GM23338 (cell line): Measurements from ENCODE around the gene ZNF20. TPM values are rescaled to one million over a fixed set of nuclear protein-coding genes. Genes with fewer than 3 reads are reported as not detected.

Source experiments
- ATAC-seq: fragments of 200-7000 bp; cut with Tn5 transposase; 3 replicates; pipeline ENCODE4 v1.9.1; 2020
- DNase-seq: peaks from one replicate; pipeline ENCODE4 v3.0.0-alpha.2; 2015; ENCODE audit warnings: low spot score
- H2AFZ ChIP-seq: fragments of 200-600 bp; sonication (generic); 2 replicates; pipeline ENCODE4 v1.8.0; 2016; ENCODE audit warnings: antibody characterized with exemption, mild to moderate bottlenecking, moderate library complexity
- H3F3A ChIP-seq: fragments of 200-600 bp; sonication (generic); replicated peaks from 2 replicates; pipeline ENCODE4 v1.8.0; 2017; ENCODE audit warnings: antibody characterized with exemption, mixed run types, low read depth
- H3K27ac ChIP-seq: fragments of 200-600 bp; sonication (generic); 2 replicates; pipeline ENCODE4 v1.6.1; 2016; ENCODE audit warnings: low read depth
- H3K27me3 ChIP-seq: fragments of 200-600 bp; sonication (generic); 2 replicates; pipeline ENCODE4 v1.8.0; 2016; ENCODE audit warnings: mild to moderate bottlenecking, mixed run types, moderate library complexity; ENCODE audit not compliant: insufficient read depth
- H3K36me3 ChIP-seq: fragments of 200-600 bp; sonication (generic); 2 replicates; pipeline ENCODE4 v1.8.0; 2016; ENCODE audit warnings: mild to moderate bottlenecking; ENCODE audit not compliant: insufficient read depth
- H3K4me1 ChIP-seq: fragments of 200-600 bp; sonication (generic); 2 replicates; pipeline ENCODE4 v1.8.0; 2016; ENCODE audit warnings: mild to moderate bottlenecking, moderate library complexity; ENCODE audit not compliant: insufficient read depth
- H3K4me2 ChIP-seq: fragments of 200-600 bp; sonication (generic); 2 replicates; pipeline ENCODE4 v1.7.1; 2017; ENCODE audit warnings: mixed run types
- H3K4me3 ChIP-seq: fragments of 200-600 bp; sonication (generic); 2 replicates; pipeline ENCODE4 v1.6.1; 2016; ENCODE audit warnings: mixed run types
- H3K79me2 ChIP-seq: fragments of 200-600 bp; sonication (generic); replicated peaks from 2 replicates; pipeline ENCODE4 v1.8.0; 2017; ENCODE audit warnings: mild to moderate bottlenecking; ENCODE audit not compliant: insufficient read depth
- H3K9me2 ChIP-seq: fragments of 200-600 bp; sonication (generic); 2 replicates; pipeline ENCODE4 v1.8.0; 2017; ENCODE audit not compliant: insufficient read depth
- H4K20me1 ChIP-seq: fragments of 200-600 bp; sonication (generic); replicated peaks from 2 replicates; pipeline ENCODE4 v1.8.0; 2017; ENCODE audit warnings: mild to moderate bottlenecking; ENCODE audit not compliant: insufficient read depth
- H3K27ac Mint-ChIP-seq: 2 replicates; pipeline ENCODE4 v1.8.0; 2020; ENCODE audit warnings: inconsistent platforms, mild to moderate bottlenecking, moderate library complexity, mixed read lengths
- H3K27me3 Mint-ChIP-seq: 3 replicates; pipeline ENCODE4 v1.8.0; 2022; ENCODE audit warnings: low read depth, mild to moderate bottlenecking, moderate library complexity, mixed read lengths, inconsistent platforms; ENCODE audit not compliant: insufficient read depth, poor library complexity
- H3K36me3 Mint-ChIP-seq: 3 replicates; pipeline ENCODE4 v1.8.0; 2021; ENCODE audit warnings: low read depth, mild to moderate bottlenecking, inconsistent platforms, moderate library complexity, mixed read lengths
- H3K4me1 Mint-ChIP-seq: 3 replicates; pipeline ENCODE4 v1.8.0; 2020; ENCODE audit warnings: mild to moderate bottlenecking, inconsistent platforms, mixed read lengths
- H3K4me3 Mint-ChIP-seq: 3 replicates; pipeline ENCODE4 v1.8.0; 2021; ENCODE audit warnings: moderate library complexity, mild to moderate bottlenecking, inconsistent platforms, mixed read lengths
- H3K9me3 Mint-ChIP-seq: 3 replicates; pipeline ENCODE4 v1.8.0; 2020; ENCODE audit warnings: moderate library complexity, mild to moderate bottlenecking, inconsistent platforms, mixed read lengths
- CREB1 ChIP-seq: fragments of 250-450 bp; sonication (Bioruptor Pico); IDR thresholded peaks from 2 replicates; pipeline ENCODE4 v1.5.0; 2020; ENCODE audit warnings: low read depth, mild to moderate bottlenecking, moderate library complexity
- ETS1 ChIP-seq: IDR thresholded peaks from 2 replicates; pipeline ENCODE4 v1.6.1; 2016; ENCODE audit warnings: antibody characterized with exemption
- EZH2 ChIP-seq: fragments of 200-600 bp; sonication (generic); IDR thresholded peaks from one replicate; pipeline ENCODE4 v1.8.0; 2017; ENCODE audit warnings: antibody characterized with exemption, mild to moderate bottlenecking, low read depth; ENCODE audit not compliant: unreplicated experiment
- EZH2phosphoT487 ChIP-seq: fragments of 200-600 bp; sonication (generic); IDR thresholded peaks from one replicate; pipeline ENCODE4 v1.8.1; 2018; ENCODE audit warnings: antibody characterized with exemption; ENCODE audit not compliant: unreplicated experiment
- JUNB ChIP-seq: IDR thresholded peaks from one replicate; pipeline ENCODE4 v1.6.1; 2016; ENCODE audit warnings: antibody characterized with exemption; ENCODE audit not compliant: unreplicated experiment
- NANOG ChIP-seq: IDR thresholded peaks from 2 replicates; pipeline ENCODE4 v1.6.1; 2016; ENCODE audit warnings: antibody characterized with exemption, borderline replicate concordance
- POLR2AphosphoS5 ChIP-seq: IDR thresholded peaks from 2 replicates; pipeline ENCODE4 v1.6.1; 2016; ENCODE audit warnings: antibody characterized with exemption, low read depth
- STAT1 ChIP-seq: IDR thresholded peaks from one replicate; pipeline ENCODE4 v1.6.1; 2016; ENCODE audit warnings: antibody characterized with exemption; ENCODE audit not compliant: unreplicated experiment
- ZNF114 ChIP-seq: fragments of 250-450 bp; sonication (Bioruptor Pico); IDR thresholded peaks from 2 replicates; pipeline ENCODE4 v1.5.0; 2020; ENCODE audit warnings: mild to moderate bottlenecking, moderate library complexity
- ZNF331 ChIP-seq: fragments of 250-450 bp; sonication (Bioruptor Pico); IDR thresholded peaks from 2 replicates; pipeline ENCODE4 v1.5.0; 2020; ENCODE audit warnings: low read depth, mild to moderate bottlenecking, moderate library complexity
- polyA plus RNA-seq: library from polyadenylated mRNA; unstranded; fragments of >200 nt; fragmentation: Nextera tagmentation; extraction: Ambion mirVana; gene quantifications from 2 replicates; pipeline ENCODE4 v1.2.1, GENCODE V29; 2016
- total RNA-seq: library from RNA; depleted of rRNA; stranded (reverse); fragments of >200 nt; shearing (Covaris generic); gene quantifications from 2 replicates; pipeline ENCODE4 v1.2.3, GENCODE V29; 2014
- TF ChIP-seq, protein P1 (sequence below), 2 experiments: fragments of 200-600 bp in 1 of 2; sonication (generic) in 1 of 2; conservative IDR thresholded peaks; 2 replicates each; pipeline versions ENCODE4 v1.5.1 to v1.6.1; 2016 to 2017; ENCODE audit warnings: antibody characterized with exemption in 2 of 2, low read depth in 2 of 2, mild to moderate bottlenecking in 2 of 2, moderate library complexity in 1 of 2
- TF ChIP-seq, protein P2 (sequence below): fragments of 250-450 bp; sonication (Bioruptor Pico); IDR thresholded peaks from 2 replicates; pipeline ENCODE4 v1.5.0; 2020; ENCODE audit warnings: mild to moderate bottlenecking, moderate library complexity
- TF ChIP-seq, protein P3 (sequence below): IDR thresholded peaks from one replicate; pipeline ENCODE4 v1.6.1; 2018; ENCODE audit warnings: antibody characterized with exemption; ENCODE audit not compliant: unreplicated experiment

Gene ZNF20
- total and polyA plus RNA-seq, 2 experiments from 2014 or later, result 4.1 to 7.5 TPM

GRCh38 chr19:12093777-12094176 is 46.4 kb downstream of the ZNF20 start:
- Histone ChIP-seq H3K4me2 (peak overlapping the region; percentile 87), H3K4me3 (peak overlapping the region; percentile 88; the same call in 1 of the 2 replicates), H2AFZ (no peak overlapping the region), H3K36me3 (peaks cover 43% of the 10 kb centered on the region), H3K4me1 (0 out of 2 replicates have a peak, but pooled peaks cover 3% of the 10 kb centered on the region), H3K27ac (no peak overlapping the region), H3K79me2 (peaks cover 62% of the 10 kb centered on the region), H3K9me2 (no peaks in the 10 kb centered on the region), H4K20me1 (no peaks in the 10 kb centered on the region; the same call in none of the 2 replicates), H3K27me3 (no peaks in the 10 kb centered on the region), H3F3A (no peaks in the 10 kb centered on the region; the same call in 1 of the 2 replicates)
- H3K27me3 Mint-ChIP-seq, result peaks cover 13% of the 10 kb centered on the region
- no peaks in the 10 kb centered on the region; the same call in 2 of the 3 replicates for H3K4me1 Mint-ChIP-seq
- H3K36me3 Mint-ChIP-seq, result peaks cover 43% of the 10 kb centered on the region
- no peak overlapping the region for H3K4me3 Mint-ChIP-seq
- DNase-seq (no peak), ATAC-seq (no peak)
- peaks cover 89% of the 10 kb centered on the region for H3K9me3 Mint-ChIP-seq
- TF ChIP-seq POLR2AphosphoS5, result no peak
- TF ChIP-seq EZH2phosphoT487, result no peak
- TF ChIP-seq, protein P1, sequence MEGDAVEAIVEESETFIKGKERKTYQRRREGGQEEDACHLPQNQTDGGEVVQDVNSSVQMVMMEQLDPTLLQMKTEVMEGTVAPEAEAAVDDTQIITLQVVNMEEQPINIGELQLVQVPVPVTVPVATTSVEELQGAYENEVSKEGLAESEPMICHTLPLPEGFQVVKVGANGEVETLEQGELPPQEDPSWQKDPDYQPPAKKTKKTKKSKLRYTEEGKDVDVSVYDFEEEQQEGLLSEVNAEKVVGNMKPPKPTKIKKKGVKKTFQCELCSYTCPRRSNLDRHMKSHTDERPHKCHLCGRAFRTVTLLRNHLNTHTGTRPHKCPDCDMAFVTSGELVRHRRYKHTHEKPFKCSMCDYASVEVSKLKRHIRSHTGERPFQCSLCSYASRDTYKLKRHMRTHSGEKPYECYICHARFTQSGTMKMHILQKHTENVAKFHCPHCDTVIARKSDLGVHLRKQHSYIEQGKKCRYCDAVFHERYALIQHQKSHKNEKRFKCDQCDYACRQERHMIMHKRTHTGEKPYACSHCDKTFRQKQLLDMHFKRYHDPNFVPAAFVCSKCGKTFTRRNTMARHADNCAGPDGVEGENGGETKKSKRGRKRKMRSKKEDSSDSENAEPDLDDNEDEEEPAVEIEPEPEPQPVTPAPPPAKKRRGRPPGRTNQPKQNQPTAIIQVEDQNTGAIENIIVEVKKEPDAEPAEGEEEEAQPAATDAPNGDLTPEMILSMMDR (conservative IDR thresholded peaks at IDR 0.05; ENCODE audit: low read depth in 2 of 2), result no peak
- no peak for TF ChIP-seq JUNB
- no peak for TF ChIP-seq STAT1
- TF ChIP-seq ZNF114 (CRISPR knock-in tag), result no peak
- TF ChIP-seq CREB1 (CRISPR knock-in tag), result no peak
- TF ChIP-seq, protein P2, sequence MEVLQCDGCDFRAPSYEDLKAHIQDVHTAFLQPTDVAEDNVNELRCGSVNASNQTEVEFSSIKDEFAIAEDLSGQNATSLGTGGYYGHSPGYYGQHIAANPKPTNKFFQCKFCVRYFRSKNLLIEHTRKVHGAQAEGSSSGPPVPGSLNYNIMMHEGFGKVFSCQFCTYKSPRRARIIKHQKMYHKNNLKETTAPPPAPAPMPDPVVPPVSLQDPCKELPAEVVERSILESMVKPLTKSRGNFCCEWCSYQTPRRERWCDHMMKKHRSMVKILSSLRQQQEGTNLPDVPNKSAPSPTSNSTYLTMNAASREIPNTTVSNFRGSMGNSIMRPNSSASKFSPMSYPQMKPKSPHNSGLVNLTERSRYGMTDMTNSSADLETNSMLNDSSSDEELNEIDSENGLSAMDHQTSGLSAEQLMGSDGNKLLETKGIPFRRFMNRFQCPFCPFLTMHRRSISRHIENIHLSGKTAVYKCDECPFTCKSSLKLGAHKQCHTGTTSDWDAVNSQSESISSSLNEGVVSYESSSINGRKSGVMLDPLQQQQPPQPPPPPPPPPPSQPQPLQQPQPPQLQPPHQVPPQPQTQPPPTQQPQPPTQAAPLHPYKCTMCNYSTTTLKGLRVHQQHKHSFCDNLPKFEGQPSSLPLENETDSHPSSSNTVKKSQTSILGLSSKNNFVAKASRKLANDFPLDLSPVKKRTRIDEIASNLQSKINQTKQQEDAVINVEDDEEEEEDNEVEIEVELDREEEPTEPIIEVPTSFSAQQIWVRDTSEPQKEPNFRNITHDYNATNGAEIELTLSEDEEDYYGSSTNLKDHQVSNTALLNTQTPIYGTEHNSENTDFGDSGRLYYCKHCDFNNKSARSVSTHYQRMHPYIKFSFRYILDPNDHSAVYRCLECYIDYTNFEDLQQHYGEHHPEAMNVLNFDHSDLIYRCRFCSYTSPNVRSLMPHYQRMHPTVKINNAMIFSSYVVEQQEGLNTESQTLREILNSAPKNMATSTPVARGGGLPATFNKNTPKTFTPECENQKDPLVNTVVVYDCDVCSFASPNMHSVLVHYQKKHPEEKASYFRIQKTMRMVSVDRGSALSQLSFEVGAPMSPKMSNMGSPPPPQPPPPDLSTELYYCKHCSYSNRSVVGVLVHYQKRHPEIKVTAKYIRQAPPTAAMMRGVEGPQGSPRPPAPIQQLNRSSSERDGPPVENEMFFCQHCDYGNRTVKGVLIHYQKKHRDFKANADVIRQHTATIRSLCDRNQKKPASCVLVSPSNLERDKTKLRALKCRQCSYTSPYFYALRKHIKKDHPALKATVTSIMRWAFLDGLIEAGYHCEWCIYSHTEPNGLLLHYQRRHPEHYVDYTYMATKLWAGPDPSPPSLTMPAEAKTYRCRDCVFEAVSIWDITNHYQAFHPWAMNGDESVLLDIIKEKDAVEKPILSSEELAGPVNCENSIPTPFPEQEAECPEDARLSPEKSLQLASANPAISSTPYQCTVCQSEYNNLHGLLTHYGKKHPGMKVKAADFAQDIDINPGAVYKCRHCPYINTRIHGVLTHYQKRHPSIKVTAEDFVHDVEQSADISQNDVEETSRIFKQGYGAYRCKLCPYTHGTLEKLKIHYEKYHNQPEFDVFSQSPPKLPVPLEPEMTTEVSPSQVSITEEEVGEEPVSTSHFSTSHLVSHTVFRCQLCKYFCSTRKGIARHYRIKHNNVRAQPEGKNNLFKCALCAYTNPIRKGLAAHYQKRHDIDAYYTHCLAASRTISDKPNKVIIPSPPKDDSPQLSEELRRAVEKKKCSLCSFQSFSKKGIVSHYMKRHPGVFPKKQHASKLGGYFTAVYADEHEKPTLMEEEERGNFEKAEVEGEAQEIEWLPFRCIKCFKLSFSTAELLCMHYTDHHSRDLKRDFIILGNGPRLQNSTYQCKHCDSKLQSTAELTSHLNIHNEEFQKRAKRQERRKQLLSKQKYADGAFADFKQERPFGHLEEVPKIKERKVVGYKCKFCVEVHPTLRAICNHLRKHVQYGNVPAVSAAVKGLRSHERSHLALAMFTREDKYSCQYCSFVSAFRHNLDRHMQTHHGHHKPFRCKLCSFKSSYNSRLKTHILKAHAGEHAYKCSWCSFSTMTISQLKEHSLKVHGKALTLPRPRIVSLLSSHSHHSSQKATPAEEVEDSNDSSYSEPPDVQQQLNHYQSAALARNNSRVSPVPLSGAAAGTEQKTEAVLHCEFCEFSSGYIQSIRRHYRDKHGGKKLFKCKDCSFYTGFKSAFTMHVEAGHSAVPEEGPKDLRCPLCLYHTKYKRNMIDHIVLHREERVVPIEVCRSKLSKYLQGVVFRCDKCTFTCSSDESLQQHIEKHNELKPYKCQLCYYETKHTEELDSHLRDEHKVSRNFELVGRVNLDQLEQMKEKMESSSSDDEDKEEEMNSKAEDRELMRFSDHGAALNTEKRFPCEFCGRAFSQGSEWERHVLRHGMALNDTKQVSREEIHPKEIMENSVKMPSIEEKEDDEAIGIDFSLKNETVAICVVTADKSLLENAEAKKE (CRISPR knock-in tag), result no peak
- TF ChIP-seq NANOG, result no peak
- TF ChIP-seq, protein P3, sequence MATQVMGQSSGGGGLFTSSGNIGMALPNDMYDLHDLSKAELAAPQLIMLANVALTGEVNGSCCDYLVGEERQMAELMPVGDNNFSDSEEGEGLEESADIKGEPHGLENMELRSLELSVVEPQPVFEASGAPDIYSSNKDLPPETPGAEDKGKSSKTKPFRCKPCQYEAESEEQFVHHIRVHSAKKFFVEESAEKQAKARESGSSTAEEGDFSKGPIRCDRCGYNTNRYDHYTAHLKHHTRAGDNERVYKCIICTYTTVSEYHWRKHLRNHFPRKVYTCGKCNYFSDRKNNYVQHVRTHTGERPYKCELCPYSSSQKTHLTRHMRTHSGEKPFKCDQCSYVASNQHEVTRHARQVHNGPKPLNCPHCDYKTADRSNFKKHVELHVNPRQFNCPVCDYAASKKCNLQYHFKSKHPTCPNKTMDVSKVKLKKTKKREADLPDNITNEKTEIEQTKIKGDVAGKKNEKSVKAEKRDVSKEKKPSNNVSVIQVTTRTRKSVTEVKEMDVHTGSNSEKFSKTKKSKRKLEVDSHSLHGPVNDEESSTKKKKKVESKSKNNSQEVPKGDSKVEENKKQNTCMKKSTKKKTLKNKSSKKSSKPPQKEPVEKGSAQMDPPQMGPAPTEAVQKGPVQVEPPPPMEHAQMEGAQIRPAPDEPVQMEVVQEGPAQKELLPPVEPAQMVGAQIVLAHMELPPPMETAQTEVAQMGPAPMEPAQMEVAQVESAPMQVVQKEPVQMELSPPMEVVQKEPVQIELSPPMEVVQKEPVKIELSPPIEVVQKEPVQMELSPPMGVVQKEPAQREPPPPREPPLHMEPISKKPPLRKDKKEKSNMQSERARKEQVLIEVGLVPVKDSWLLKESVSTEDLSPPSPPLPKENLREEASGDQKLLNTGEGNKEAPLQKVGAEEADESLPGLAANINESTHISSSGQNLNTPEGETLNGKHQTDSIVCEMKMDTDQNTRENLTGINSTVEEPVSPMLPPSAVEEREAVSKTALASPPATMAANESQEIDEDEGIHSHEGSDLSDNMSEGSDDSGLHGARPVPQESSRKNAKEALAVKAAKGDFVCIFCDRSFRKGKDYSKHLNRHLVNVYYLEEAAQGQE, result no peak
- no peak for TF ChIP-seq ETS1
- TF ChIP-seq EZH2, result no peak
- TF ChIP-seq ZNF331 (CRISPR knock-in tag), result no peak
- H3K27ac Mint-ChIP-seq, result no peak overlapping the region
